Measurements from ENCODE around the gene SYNJ2.

DNA sequence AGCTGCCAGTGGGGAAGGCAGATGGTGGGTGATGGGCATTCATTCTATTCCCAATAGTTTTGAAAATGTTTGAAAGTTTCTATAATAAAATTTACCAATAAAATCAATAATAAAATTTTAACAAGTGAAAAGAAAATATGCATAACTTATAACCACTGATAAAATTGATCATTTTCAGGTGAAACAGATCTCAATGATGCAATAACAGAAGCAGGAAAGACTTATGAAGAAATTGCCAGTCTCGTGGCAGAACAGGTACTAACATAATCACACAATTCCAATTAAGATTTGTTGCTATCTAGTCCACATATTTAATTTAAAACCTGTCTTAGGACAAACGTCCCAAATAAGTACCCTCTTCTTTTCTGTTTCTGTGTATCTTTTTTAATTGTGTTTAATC, 45.9 kb upstream of the SYNJ2 start:
- no peak for TF ChIP-seq EZH2 (IDR thresholded peaks at IDR 0.05; ENCODE audit: borderline replicate concordance, low read depth, low read length, severe bottlenecking)
- TF ChIP-seq, protein P1, sequence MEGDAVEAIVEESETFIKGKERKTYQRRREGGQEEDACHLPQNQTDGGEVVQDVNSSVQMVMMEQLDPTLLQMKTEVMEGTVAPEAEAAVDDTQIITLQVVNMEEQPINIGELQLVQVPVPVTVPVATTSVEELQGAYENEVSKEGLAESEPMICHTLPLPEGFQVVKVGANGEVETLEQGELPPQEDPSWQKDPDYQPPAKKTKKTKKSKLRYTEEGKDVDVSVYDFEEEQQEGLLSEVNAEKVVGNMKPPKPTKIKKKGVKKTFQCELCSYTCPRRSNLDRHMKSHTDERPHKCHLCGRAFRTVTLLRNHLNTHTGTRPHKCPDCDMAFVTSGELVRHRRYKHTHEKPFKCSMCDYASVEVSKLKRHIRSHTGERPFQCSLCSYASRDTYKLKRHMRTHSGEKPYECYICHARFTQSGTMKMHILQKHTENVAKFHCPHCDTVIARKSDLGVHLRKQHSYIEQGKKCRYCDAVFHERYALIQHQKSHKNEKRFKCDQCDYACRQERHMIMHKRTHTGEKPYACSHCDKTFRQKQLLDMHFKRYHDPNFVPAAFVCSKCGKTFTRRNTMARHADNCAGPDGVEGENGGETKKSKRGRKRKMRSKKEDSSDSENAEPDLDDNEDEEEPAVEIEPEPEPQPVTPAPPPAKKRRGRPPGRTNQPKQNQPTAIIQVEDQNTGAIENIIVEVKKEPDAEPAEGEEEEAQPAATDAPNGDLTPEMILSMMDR (IDR thresholded peaks at IDR 0.05; ENCODE audit: extremely low read depth in 1 of 2, insufficient read depth in 1 of 2, low read depth in 1 of 2, low read length in 2 of 2), result no peak
- TF ChIP-seq POLR2A (IDR thresholded peaks at IDR 0.05; ENCODE audit: low read depth, low read length), result no peak
- TF ChIP-seq POLR2AphosphoS5 (IDR thresholded peaks at IDR 0.05; ENCODE audit: insufficient read depth, low read depth, low read length), result no peak
- no peak for TF ChIP-seq JUN (IDR thresholded peaks at IDR 0.05; ENCODE audit: borderline replicate concordance, insufficient read depth, insufficient read length, low read depth)
